SK-N-SH (cell line): ENCODE measurements around the gene TMEM87B. TPM values are rescaled to one million over a fixed set of nuclear protein-coding genes. Genes with fewer than 3 reads are reported as not detected.

Source experiments
- CTCF ChIA-PET: fragments of 300-600, 350-600 bp; formaldehyde crosslinking; extraction: SDS; loops from one replicate; lab custom pipeline; 2021; lab: Yijun Ruan, JAX
- POLR2A ChIA-PET: fragments of 350-600 bp; sonication (Branson Sonifier 250); formaldehyde crosslinking; extraction: SDS; loops from one replicate; lab custom pipeline; 2020; ENCODE audit warnings: antibody characterized with exemption, inconsistent platforms; lab: Yijun Ruan, JAX
- DNase-seq: peaks from one replicate; pipeline ENCODE4 v3.0.0; 2012
- H2AFZ ChIP-seq: fragments of 200-600 bp; sonication (generic); 2 replicates; pipeline ENCODE4 v1.8.1; 2016; ENCODE audit warnings: antibody characterized with exemption, mild to moderate bottlenecking, low read depth
- H3F3A ChIP-seq: fragments of 200-600 bp; sonication (generic); replicated peaks from 2 replicates; pipeline ENCODE3; 2016; ENCODE audit warnings: antibody characterized with exemption, mild to moderate bottlenecking; ENCODE audit not compliant: insufficient read depth
- H3K27ac ChIP-seq, 2 experiments: fragments of 200-500 bp in 1 of 2; fragments of 200-600 bp in 1 of 2; sonication (Bioruptor generic) in 1 of 2; sonication (generic), shearing (Covaris generic) in 1 of 2; 2 replicates each; pipeline versions ENCODE4 v1.5.1 to v1.6.1; 2014 to 2016; ENCODE audit warnings: low read depth in 2 of 2, inconsistent platforms in 1 of 2, low read length in 1 of 2, mild to moderate bottlenecking in 1 of 2, mixed read lengths in 1 of 2
- H3K27me3 ChIP-seq: fragments of 200-600 bp; sonication (generic), shearing (Covaris generic); 2 replicates; pipeline ENCODE4 v1.6.1; 2016; ENCODE audit warnings: mixed run types; ENCODE audit not compliant: insufficient read depth
- H3K36me3 ChIP-seq, 2 experiments: fragments of 200-500 bp in 1 of 2; fragments of 200-600 bp in 1 of 2; sonication (Bioruptor generic) in 1 of 2; sonication (generic) in 1 of 2; replicated peaks in 1 of 2; 2 replicates each; pipeline versions ENCODE3 to v1.5.1; 2014 to 2016; ENCODE audit warnings: low read length in 1 of 2, mild to moderate bottlenecking in 1 of 2; ENCODE audit not compliant: insufficient read depth in 2 of 2, control insufficient read depth in 1 of 2
- H3K4me1 ChIP-seq, 2 experiments: fragments of 200-500 bp in 1 of 2; fragments of 200-600 bp in 1 of 2; sonication (Bioruptor generic) in 1 of 2; sonication (generic), shearing (Covaris generic) in 1 of 2; 2 replicates each; pipeline versions ENCODE4 v1.5.1 to v1.6.1; 2014 to 2016; ENCODE audit warnings: low read depth in 1 of 2, low read length in 1 of 2, mixed run types in 1 of 2; ENCODE audit not compliant: insufficient read depth in 2 of 2, control insufficient read depth in 1 of 2
- H3K4me2 ChIP-seq: fragments of 200-600 bp; sonication (generic), shearing (Covaris generic); 2 replicates; pipeline ENCODE4 v1.6.1; 2017; ENCODE audit warnings: mixed run types
- H3K4me3 ChIP-seq, 2 experiments: fragments of 200-500 bp in 1 of 2; fragments of 200-600 bp in 1 of 2; sonication (Bioruptor generic) in 1 of 2; sonication (generic), shearing (Covaris generic) in 1 of 2; 2 replicates each; pipeline versions ENCODE4 v1.5.1 to v1.8.1; 2014 to 2016; ENCODE audit warnings: low read depth in 2 of 2, inconsistent platforms in 1 of 2, low read length in 1 of 2, mild to moderate bottlenecking in 1 of 2, mixed read lengths in 1 of 2, moderate library complexity in 1 of 2
- H3K79me2 ChIP-seq: fragments of 200-600 bp; sonication (generic); 2 replicates; pipeline ENCODE4 v1.8.1; 2017; ENCODE audit warnings: mild to moderate bottlenecking; ENCODE audit not compliant: insufficient read depth
- H3K9ac ChIP-seq: fragments of 200-600 bp; sonication (generic); 2 replicates; pipeline ENCODE4 v1.6.1; 2017; ENCODE audit warnings: mixed run types
- H3K9me2 ChIP-seq: fragments of 200-600 bp; sonication (generic); 2 replicates; pipeline ENCODE4 v1.6.1; 2017; ENCODE audit warnings: mixed run types
- H3K9me3 ChIP-seq: fragments of 200-600 bp; sonication (generic); 2 replicates; pipeline ENCODE4 v1.6.1; 2017; ENCODE audit warnings: mixed run types, mild to moderate bottlenecking, moderate library complexity
- H4K20me1 ChIP-seq: fragments of 200-600 bp; sonication (generic); 2 replicates; pipeline ENCODE4 v1.6.1; 2017; ENCODE audit warnings: mild to moderate bottlenecking, mixed run types; ENCODE audit not compliant: insufficient read depth
- CHD2 ChIP-seq: fragments of 150-350 bp; IDR thresholded peaks from 2 replicates; pipeline ENCODE4 v1.6.1; 2018; ENCODE audit warnings: low read length; ENCODE audit not compliant: partially characterized antibody
- ELF1 ChIP-seq: IDR thresholded peaks from 2 replicates; pipeline ENCODE4 v1.4.0; 2012
- EP300 ChIP-seq, 2 experiments: IDR thresholded peaks; 2 replicates each; pipeline versions ENCODE4 v1.4.0 to v1.6.1; 2012; ENCODE audit warnings: borderline replicate concordance in 1 of 2, low read depth in 1 of 2, low read length in 1 of 2
- EZH2phosphoT487 ChIP-seq: fragments of 200-600 bp; sonication (generic); IDR thresholded peaks from 2 replicates; pipeline ENCODE4 v1.6.1; 2017; ENCODE audit warnings: low read depth, mixed run types, mild to moderate bottlenecking, antibody characterized with exemption, moderate library complexity, borderline replicate concordance
- FOXJ3 ChIP-seq: sonication (generic); formaldehyde crosslinking; IDR thresholded peaks from 2 replicates; pipeline ENCODE4 v1.5.1; 2020; ENCODE audit warnings: mild to moderate bottlenecking, missing genetic modification reagents
- MXI1 ChIP-seq: IDR thresholded peaks from 2 replicates; pipeline ENCODE4 v1.6.1; 2012; ENCODE audit warnings: mild to moderate bottlenecking, low read depth, low read length, improper control_type of control experiment
- NFIC ChIP-seq: IDR thresholded peaks from 2 replicates; pipeline ENCODE4 v1.4.0; 2012; ENCODE audit warnings: borderline replicate concordance
- NRF1 ChIP-seq: IDR thresholded peaks from 2 replicates; pipeline ENCODE4 v1.6.1; 2012; ENCODE audit warnings: low read depth, mild to moderate bottlenecking, low read length
- POLR2AphosphoS5 ChIP-seq: IDR thresholded peaks from 2 replicates; pipeline ENCODE4 v1.6.1; 2012; ENCODE audit warnings: low read depth, low read length
- RFX5 ChIP-seq: IDR thresholded peaks from 2 replicates; pipeline ENCODE4 v1.6.1; 2012; ENCODE audit warnings: mild to moderate bottlenecking, improper control_type of control experiment, low read length
- SIN3A ChIP-seq: IDR thresholded peaks from 2 replicates; pipeline ENCODE4 v1.6.1; 2012; ENCODE audit warnings: low read depth, mild to moderate bottlenecking, low read length, moderate library complexity, borderline replicate concordance
- TAF1 ChIP-seq: IDR thresholded peaks from 2 replicates; pipeline ENCODE4 v1.6.1; 2012; ENCODE audit warnings: low read depth, mild to moderate bottlenecking, low read length, moderate library complexity, borderline replicate concordance
- YY1 ChIP-seq: IDR thresholded peaks from 2 replicates; pipeline ENCODE4 v1.4.0; 2012; ENCODE audit warnings: low read depth, mild to moderate bottlenecking
- WGBS: methylation state at CpG from one replicate; pipeline ENCODE4 v1.1.6; 2017; ENCODE audit warnings: low lambda C conversion rate; 5-methylcytosine and 5-hydroxymethylcytosine counted together
- polyA plus RNA-seq, 3 experiments: library from polyadenylated mRNA; depleted of rRNA; stranded (reverse); fragments of >200 nt; gene quantifications; 2 replicates each; pipeline ENCODE4 v1.2.3, GENCODE V29; 2012
- TF ChIP-seq, protein P1 (sequence below): IDR thresholded peaks from 2 replicates; pipeline ENCODE4; 2012
- TF ChIP-seq, protein P2 (sequence below): IDR thresholded peaks from 2 replicates; pipeline ENCODE4 v1.6.1; 2012; ENCODE audit warnings: mild to moderate bottlenecking, low read depth, low read length, moderate library complexity
- TF ChIP-seq, protein P3 (sequence below): IDR thresholded peaks from 2 replicates; pipeline ENCODE4 v1.4.0; 2012; ENCODE audit warnings: low read depth, borderline replicate concordance
- TF ChIP-seq, protein P4 (sequence below): fragments of 200-600 bp; sonication (generic); IDR thresholded peaks from 2 replicates; pipeline ENCODE4 v1.6.1; 2017; ENCODE audit warnings: antibody characterized with exemption, mild to moderate bottlenecking, moderate library complexity
- TF ChIP-seq, protein P5 (sequence below): IDR thresholded peaks from 2 replicates; pipeline ENCODE4 v1.4.0; 2012; ENCODE audit warnings: low read depth, borderline replicate concordance

Gene TMEM87B
- polyA plus RNA-seq, 1 of the 3 experiments (the other 2 are of a cell fraction): 7.9 TPM

DNA sequence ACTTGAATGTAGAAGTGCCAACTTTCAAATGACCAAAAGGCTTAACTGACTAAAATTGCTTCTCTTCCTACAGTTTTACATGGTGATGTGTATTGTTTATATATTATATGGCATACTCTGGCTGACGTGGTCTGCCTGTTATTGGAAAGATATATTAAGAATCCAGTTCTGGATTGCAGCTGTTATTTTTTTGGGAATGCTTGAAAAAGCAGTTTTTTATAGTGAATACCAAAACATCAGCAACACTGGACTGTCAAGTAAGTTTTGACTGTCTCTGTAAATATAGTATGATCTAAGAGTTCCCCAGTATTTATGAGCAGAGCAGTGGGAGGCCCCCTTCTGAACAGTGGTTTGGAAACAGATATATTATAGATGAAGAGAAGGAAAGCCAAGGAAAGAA, 26.2 kb downstream of the TMEM87B start:
- no peak overlapping the region for H3K4me2 ChIP-seq
- H3K4me3 ChIP-seq: no peak overlapping the region
- H3K27ac ChIP-seq: no peak overlapping the region
- no peak overlapping the region for H3K9ac ChIP-seq
- H3K27me3 ChIP-seq: no peaks in the 10 kb centered on the region
- peaks cover 3% of the 10 kb centered on the region; the same call in 1 of the 2 replicates for H4K20me1 ChIP-seq
- TF ChIP-seq SIN3A (no peak), FOXJ3 (CRISPR knock-in tag) (no peak), TAF1 (no peak), RFX5 (no peak), EP300 (IDR thresholded peaks at IDR 0.05; ENCODE audit: borderline replicate concordance in 1 of 2, low read depth in 1 of 2, low read length in 1 of 2) (no peak), NFIC (no peak), EZH2phosphoT487 (no peak), NRF1 (no peak), MXI1 (no peak), CHD2 (no peak), ELF1 (no peak), YY1 (no peak), POLR2AphosphoS5 (no peak)
- TF ChIP-seq, protein P1, sequence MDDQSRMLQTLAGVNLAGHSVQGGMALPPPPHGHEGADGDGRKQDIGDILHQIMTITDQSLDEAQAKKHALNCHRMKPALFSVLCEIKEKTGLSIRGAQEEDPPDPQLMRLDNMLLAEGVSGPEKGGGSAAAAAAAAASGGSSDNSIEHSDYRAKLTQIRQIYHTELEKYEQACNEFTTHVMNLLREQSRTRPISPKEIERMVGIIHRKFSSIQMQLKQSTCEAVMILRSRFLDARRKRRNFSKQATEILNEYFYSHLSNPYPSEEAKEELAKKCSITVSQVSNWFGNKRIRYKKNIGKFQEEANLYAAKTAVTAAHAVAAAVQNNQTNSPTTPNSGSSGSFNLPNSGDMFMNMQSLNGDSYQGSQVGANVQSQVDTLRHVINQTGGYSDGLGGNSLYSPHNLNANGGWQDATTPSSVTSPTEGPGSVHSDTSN: no peak
- TF ChIP-seq, protein P2, sequence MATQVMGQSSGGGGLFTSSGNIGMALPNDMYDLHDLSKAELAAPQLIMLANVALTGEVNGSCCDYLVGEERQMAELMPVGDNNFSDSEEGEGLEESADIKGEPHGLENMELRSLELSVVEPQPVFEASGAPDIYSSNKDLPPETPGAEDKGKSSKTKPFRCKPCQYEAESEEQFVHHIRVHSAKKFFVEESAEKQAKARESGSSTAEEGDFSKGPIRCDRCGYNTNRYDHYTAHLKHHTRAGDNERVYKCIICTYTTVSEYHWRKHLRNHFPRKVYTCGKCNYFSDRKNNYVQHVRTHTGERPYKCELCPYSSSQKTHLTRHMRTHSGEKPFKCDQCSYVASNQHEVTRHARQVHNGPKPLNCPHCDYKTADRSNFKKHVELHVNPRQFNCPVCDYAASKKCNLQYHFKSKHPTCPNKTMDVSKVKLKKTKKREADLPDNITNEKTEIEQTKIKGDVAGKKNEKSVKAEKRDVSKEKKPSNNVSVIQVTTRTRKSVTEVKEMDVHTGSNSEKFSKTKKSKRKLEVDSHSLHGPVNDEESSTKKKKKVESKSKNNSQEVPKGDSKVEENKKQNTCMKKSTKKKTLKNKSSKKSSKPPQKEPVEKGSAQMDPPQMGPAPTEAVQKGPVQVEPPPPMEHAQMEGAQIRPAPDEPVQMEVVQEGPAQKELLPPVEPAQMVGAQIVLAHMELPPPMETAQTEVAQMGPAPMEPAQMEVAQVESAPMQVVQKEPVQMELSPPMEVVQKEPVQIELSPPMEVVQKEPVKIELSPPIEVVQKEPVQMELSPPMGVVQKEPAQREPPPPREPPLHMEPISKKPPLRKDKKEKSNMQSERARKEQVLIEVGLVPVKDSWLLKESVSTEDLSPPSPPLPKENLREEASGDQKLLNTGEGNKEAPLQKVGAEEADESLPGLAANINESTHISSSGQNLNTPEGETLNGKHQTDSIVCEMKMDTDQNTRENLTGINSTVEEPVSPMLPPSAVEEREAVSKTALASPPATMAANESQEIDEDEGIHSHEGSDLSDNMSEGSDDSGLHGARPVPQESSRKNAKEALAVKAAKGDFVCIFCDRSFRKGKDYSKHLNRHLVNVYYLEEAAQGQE: no peak
- TF ChIP-seq, protein P3, sequence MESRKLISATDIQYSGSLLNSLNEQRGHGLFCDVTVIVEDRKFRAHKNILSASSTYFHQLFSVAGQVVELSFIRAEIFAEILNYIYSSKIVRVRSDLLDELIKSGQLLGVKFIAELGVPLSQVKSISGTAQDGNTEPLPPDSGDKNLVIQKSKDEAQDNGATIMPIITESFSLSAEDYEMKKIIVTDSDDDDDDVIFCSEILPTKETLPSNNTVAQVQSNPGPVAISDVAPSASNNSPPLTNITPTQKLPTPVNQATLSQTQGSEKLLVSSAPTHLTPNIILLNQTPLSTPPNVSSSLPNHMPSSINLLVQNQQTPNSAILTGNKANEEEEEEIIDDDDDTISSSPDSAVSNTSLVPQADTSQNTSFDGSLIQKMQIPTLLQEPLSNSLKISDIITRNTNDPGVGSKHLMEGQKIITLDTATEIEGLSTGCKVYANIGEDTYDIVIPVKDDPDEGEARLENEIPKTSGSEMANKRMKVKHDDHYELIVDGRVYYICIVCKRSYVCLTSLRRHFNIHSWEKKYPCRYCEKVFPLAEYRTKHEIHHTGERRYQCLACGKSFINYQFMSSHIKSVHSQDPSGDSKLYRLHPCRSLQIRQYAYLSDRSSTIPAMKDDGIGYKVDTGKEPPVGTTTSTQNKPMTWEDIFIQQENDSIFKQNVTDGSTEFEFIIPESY: no peak
- TF ChIP-seq, protein P4, sequence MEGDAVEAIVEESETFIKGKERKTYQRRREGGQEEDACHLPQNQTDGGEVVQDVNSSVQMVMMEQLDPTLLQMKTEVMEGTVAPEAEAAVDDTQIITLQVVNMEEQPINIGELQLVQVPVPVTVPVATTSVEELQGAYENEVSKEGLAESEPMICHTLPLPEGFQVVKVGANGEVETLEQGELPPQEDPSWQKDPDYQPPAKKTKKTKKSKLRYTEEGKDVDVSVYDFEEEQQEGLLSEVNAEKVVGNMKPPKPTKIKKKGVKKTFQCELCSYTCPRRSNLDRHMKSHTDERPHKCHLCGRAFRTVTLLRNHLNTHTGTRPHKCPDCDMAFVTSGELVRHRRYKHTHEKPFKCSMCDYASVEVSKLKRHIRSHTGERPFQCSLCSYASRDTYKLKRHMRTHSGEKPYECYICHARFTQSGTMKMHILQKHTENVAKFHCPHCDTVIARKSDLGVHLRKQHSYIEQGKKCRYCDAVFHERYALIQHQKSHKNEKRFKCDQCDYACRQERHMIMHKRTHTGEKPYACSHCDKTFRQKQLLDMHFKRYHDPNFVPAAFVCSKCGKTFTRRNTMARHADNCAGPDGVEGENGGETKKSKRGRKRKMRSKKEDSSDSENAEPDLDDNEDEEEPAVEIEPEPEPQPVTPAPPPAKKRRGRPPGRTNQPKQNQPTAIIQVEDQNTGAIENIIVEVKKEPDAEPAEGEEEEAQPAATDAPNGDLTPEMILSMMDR: no peak
- TF ChIP-seq, protein P5, sequence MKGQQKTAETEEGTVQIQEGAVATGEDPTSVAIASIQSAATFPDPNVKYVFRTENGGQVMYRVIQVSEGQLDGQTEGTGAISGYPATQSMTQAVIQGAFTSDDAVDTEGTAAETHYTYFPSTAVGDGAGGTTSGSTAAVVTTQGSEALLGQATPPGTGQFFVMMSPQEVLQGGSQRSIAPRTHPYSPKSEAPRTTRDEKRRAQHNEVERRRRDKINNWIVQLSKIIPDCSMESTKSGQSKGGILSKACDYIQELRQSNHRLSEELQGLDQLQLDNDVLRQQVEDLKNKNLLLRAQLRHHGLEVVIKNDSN: no peak
- TF ChIP-seq, all 33 proteins: peak for 0
- H3K79me2 ChIP-seq: peaks cover 12% of the 10 kb centered on the region; the same call in 1 of the 2 replicates
- CTCF ChIA-PET: no interaction called here
- no peak overlapping the region for H2AFZ ChIP-seq
- peaks cover 57 to 78% of the 10 kb centered on the region in 2 experiments for H3K36me3 ChIP-seq
- H3K9me2 ChIP-seq: no peaks in the 10 kb centered on the region
- DNase-seq: no peak
- no peaks in the 10 kb centered on the region for H3F3A ChIP-seq
- POLR2A ChIA-PET: no interaction called here
- H3K9me3 ChIP-seq: no peaks in the 10 kb centered on the region
- H3K4me1 ChIP-seq: no peaks in the 10 kb centered on the region
- WGBS: 93% methylated on average over 1 of the region's 1 CpG
